Measurements from ENCODE around the gene ATP6V1C2.

- TF ChIP-seq CTCF (IDR thresholded peaks at IDR 0.05; ENCODE audit: extremely low read depth in 1 of 2, insufficient read depth in 1 of 2, low read depth in 1 of 2, low read length in 2 of 2) (no peak), POLR2A (IDR thresholded peaks at IDR 0.05; ENCODE audit: low read depth, low read length) (no peak), POLR2AphosphoS5 (IDR thresholded peaks at IDR 0.05; ENCODE audit: insufficient read depth, low read depth, low read length) (no peak), EZH2 (IDR thresholded peaks at IDR 0.05; ENCODE audit: borderline replicate concordance, low read depth, low read length, severe bottlenecking) (no peak), FOS (IDR thresholded peaks at IDR 0.05; ENCODE audit: borderline replicate concordance, insufficient read depth, low read length) (no peak), MYC (IDR thresholded peaks at IDR 0.05; ENCODE audit: low read depth, low read length) (no peak), JUN (IDR thresholded peaks at IDR 0.05; ENCODE audit: borderline replicate concordance, insufficient read depth, insufficient read length, low read depth) (no peak), MAX (IDR thresholded peaks at IDR 0.05; ENCODE audit: insufficient read depth, insufficient read length) (no peak)
These were observed 12.1 kb downstream of the ATP6V1C2 start for GRCh38 chr2:10733566-10733925.

All from endothelial cell of umbilical vein (primary cell).